GM12878 (cell line): ENCODE data around the gene FANCG.

Experiments used
- BHLHE40 ChIP-seq, 2 experiments: fragments of 450-650 bp in 1 of 2; IDR thresholded peaks; 2 replicates each; pipeline ENCODE4 v1.6.1; 2011 to 2017; ENCODE audit warnings: low read depth in 2 of 2, borderline replicate concordance in 1 of 2, improper control_type of control experiment in 1 of 2, low read length in 1 of 2, mild to moderate bottlenecking in 1 of 2
- CEBPB ChIP-seq, 2 experiments: fragments of 150-350 bp in 1 of 2; IDR thresholded peaks; 2 replicates each; pipeline ENCODE4 v1.6.1; 2012 to 2014; ENCODE audit warnings: low read depth in 2 of 2, low read length in 2 of 2, borderline replicate concordance in 1 of 2, inconsistent platforms in 1 of 2
- EZH2 ChIP-seq: IDR thresholded peaks from 2 replicates; pipeline ENCODE4 v1.6.1; 2012; ENCODE audit warnings: low read depth, mild to moderate bottlenecking, control low read depth, inconsistent platforms, low read length, borderline replicate concordance; ENCODE audit not compliant: control insufficient read depth
- SMC3 ChIP-seq: IDR thresholded peaks from 2 replicates; pipeline ENCODE4 v1.6.1; 2011; ENCODE audit warnings: low read length, improper control_type of control experiment, borderline replicate concordance

- TF ChIP-seq BHLHE40 (IDR thresholded peaks at IDR 0.05; ENCODE audit: borderline replicate concordance in 1 of 2, low read depth in 2 of 2, low read length in 1 of 2): peak; percentile 54 to 56; a peak in 2 of 4 replicates
- no peak for TF ChIP-seq EZH2
- TF ChIP-seq SMC3: 0 out of 2 replicates have a peak, but pooled peaks have one; percentile 18
- TF ChIP-seq CEBPB (IDR thresholded peaks at IDR 0.05; ENCODE audit: borderline replicate concordance in 1 of 2, low read depth in 2 of 2, low read length in 2 of 2): no peak
Measured at GRCh38 chr9:35102769-35103659, 23.3 kb upstream of the FANCG start, which contains the start of gene STOML2.
